Stomach (tissue), 9 donors: ENCODE results near the gene SYTL5. TPM values are rescaled to one million over a fixed set of nuclear protein-coding genes. Genes with fewer than 3 reads are reported as not detected.

Experiments
- DNase-seq, 2 donors: peaks; one replicate each; pipeline versions ENCODE4 v3.0.0 to v3.0.0-alpha.2; 2013 to 2019
- H3K27ac ChIP-seq, 5 donors: fragments of 200-600 bp in 4 of 5; sonication (generic) in 4 of 5; one replicate each; pipeline ENCODE4 v1.5.1; 2013 to 2019; ENCODE audit warnings: mild to moderate bottlenecking in 1 of 5, moderate library complexity in 1 of 5
- H3K27me3 ChIP-seq, 3 donors: fragments of 200-600 bp; sonication (generic); one replicate each; pipeline ENCODE4 v1.5.1; 2017 to 2019; ENCODE audit warnings: mixed run types in 1 of 3
- H3K36me3 ChIP-seq, 4 donors: fragments of 200-600 bp; sonication (generic); 1 replicate in 3 of 4; 2 replicates in 1 of 4; pipeline ENCODE4 v1.5.1; 2016 to 2019
- H3K4me1 ChIP-seq, 4 donors: fragments of 200-600 bp; sonication (generic); one replicate each; pipeline ENCODE4 v1.5.1; 2016 to 2019
- H3K4me3 ChIP-seq, 4 donors: fragments of 200-600 bp; sonication (generic) in 3 of 4; one replicate each; pipeline ENCODE4 v1.5.1; 2016 to 2019; ENCODE audit warnings: mild to moderate bottlenecking in 1 of 4
- H3K9me3 ChIP-seq, 4 donors: fragments of 200-600 bp; sonication (generic); one replicate each; pipeline ENCODE4 v1.5.1; 2016 to 2019
- CTCF ChIP-seq, 7 experiments: fragments of 450-650 bp in 4 of 7; fragments of 200-600 bp in 3 of 7; sonication (generic) in 3 of 7; IDR thresholded peaks; one replicate each; pipeline ENCODE4 v1.5.1; 2016 to 2019; ENCODE audit warnings: antibody characterized with exemption in 7 of 7, control low read depth in 2 of 7, mild to moderate bottlenecking in 1 of 7
- EP300 ChIP-seq: sonication (generic); formaldehyde crosslinking; IDR thresholded peaks from one replicate; pipeline ENCODE4 v1.6.1; 2017; ENCODE audit warnings: antibody characterized with exemption
- POLR2A ChIP-seq, 4 donors: fragments of 450-650 bp; IDR thresholded peaks; one replicate each; pipeline ENCODE4 v1.6.1; 2016; ENCODE audit warnings: antibody characterized with exemption in 4 of 4, control low read depth in 2 of 4, mild to moderate bottlenecking in 1 of 4, moderate library complexity in 1 of 4
- POLR2AphosphoS5 ChIP-seq, 3 donors: sonication (generic); formaldehyde crosslinking; IDR thresholded peaks; one replicate each; pipeline ENCODE4 v1.6.1; 2016; ENCODE audit warnings: antibody characterized with exemption in 3 of 3
- WGBS, 5 donors: extraction: QIAGEN DNeasy Blood & Tissue Kit in 3 of 5; methylation state at CpG; one replicate each; pipeline versions ENCODE4 v1.1.5 to v1.1.7; 2013 to 2018; 5-methylcytosine and 5-hydroxymethylcytosine counted together
- intact Hi-C: fragments of 100-400 bp; cut with DNase I; formaldehyde crosslinking; loops from one replicate; pipeline ENCODE4 v1.15.1; 2023; ENCODE audit warnings: low total_unique reads
- polyA plus RNA-seq, 3 donors: library from polyadenylated mRNA; stranded (reverse); fragments of 200-250 nt; gene quantifications; one replicate each; pipeline ENCODE4 v1.2.3, GENCODE V29; 2013
- total RNA-seq, 5 donors: library from RNA; depleted of rRNA; stranded (reverse); fragments of >200 nt; gene quantifications; one replicate each; pipeline versions ENCODE4 v1.1.0 to v1.2.3, GENCODE V29; 2014 to 2016
- donor health status: healthy with polysubstance abuse.
- donor health status: Bipolar disorder and iron deficiency.
- donor health status: healthy.

Gene SYTL5
- total and polyA plus RNA-seq, 8 donors: under 0.01 to 18.9 (median 4.9) TPM

GRCh38 chrX:38099688-38100087, 93.3 kb downstream of the SYTL5 start:
- Histone ChIP-seq H3K27ac (no peak overlapping the region), H3K9me3 (peaks cover 0 to 16% (median 5%) of the 10 kb centered on the region in 4 donors), H3K27me3 (no peaks in the 10 kb centered on the region), H3K36me3 (no peaks in the 10 kb centered on the region), H3K4me1 (no peaks in the 10 kb centered on the region), H3K4me3 (no peak overlapping the region)
- intact Hi-C loops: no loop called here
- no peak for DNase-seq
- TF ChIP-seq CTCF (IDR thresholded peaks at IDR 0.05) (no peak), EP300 (no peak), POLR2AphosphoS5 (IDR thresholded peaks at IDR 0.05) (no peak)

- Histone ChIP-seq H3K27me3 (no peaks in the 10 kb centered on the region), H3K36me3 (no peaks in the 10 kb centered on the region), H3K4me3 (no peak overlapping the region), H3K27ac (no peak overlapping the region), H3K4me1 (no peaks in the 10 kb centered on the region), H3K9me3 (peaks cover 0 to 16% (median 5%) of the 10 kb centered on the region in 4 donors)
- intact Hi-C loops: no loop called here
- TF ChIP-seq CTCF (IDR thresholded peaks at IDR 0.05) (no peak), POLR2AphosphoS5 (IDR thresholded peaks at IDR 0.05) (no peak), POLR2A (IDR thresholded peaks at IDR 0.05) (no peak), EP300 (no peak)
- 50 to 75% (median 56%) methylated on average over 2 of the region's 2 CpGs for WGBS, 5 donors
- no peak for DNase-seq
Measured at GRCh38 chrX:38102240-38102639, 95.9 kb downstream of the SYTL5 start.

- Histone ChIP-seq H3K27me3 (no peaks in the 10 kb centered on the region), H3K4me3 (no peak overlapping the region), H3K27ac (no peak overlapping the region), H3K9me3 (peaks cover 0 to 16% (median 5%) of the 10 kb centered on the region in 4 donors), H3K36me3 (no peaks in the 10 kb centered on the region), H3K4me1 (no peaks in the 10 kb centered on the region)
- intact Hi-C loops: no loop called here
- 76 to 100% (median 88%) methylated on average over 1 of the region's 1 CpG for WGBS, 5 donors
- TF ChIP-seq POLR2AphosphoS5 (IDR thresholded peaks at IDR 0.05): no peak
- no peak for TF ChIP-seq CTCF (IDR thresholded peaks at IDR 0.05)
- no peak for TF ChIP-seq EP300
- TF ChIP-seq POLR2A (IDR thresholded peaks at IDR 0.05): no peak
- no peak for DNase-seq
Measured at GRCh38 chrX:38102875-38103274, 96.5 kb downstream of the SYTL5 start.

GRCh38 chrX:38103857-38104812, 97.8 kb downstream of the SYTL5 start:
- Histone ChIP-seq H3K27ac (no peak overlapping the region), H3K36me3 (no peaks in the 10 kb centered on the region), H3K27me3 (no peaks in the 10 kb centered on the region), H3K4me1 (no peaks in the 10 kb centered on the region), H3K9me3 (peaks cover 0 to 13% (median 4%) of the 10 kb centered on the region in 4 donors), H3K4me3 (no peak overlapping the region)
- intact Hi-C loops: no loop called here
- TF ChIP-seq POLR2AphosphoS5 (IDR thresholded peaks at IDR 0.05) (no peak), CTCF (IDR thresholded peaks at IDR 0.05) (no peak), POLR2A (IDR thresholded peaks at IDR 0.05) (no peak), EP300 (no peak)
- no peak for DNase-seq
- 69 to 81% (median 77%) methylated on average over 5 of the region's 5 CpGs for WGBS, 5 donors
